Heart left ventricle (tissue), 16 donors: ENCODE data around the gene ELMO3. TPM values are rescaled to one million over a fixed set of nuclear protein-coding genes. Genes with fewer than 3 reads are reported as not detected.

ENCODE experiments used
- ATAC-seq, 4 donors: fragments of 200-7000 bp; cut with Tn5 transposase; one replicate each; pipeline ENCODE4 v1.9.1; 2020 to 2022; ENCODE audit warnings: moderate library complexity in 4 of 4, mild to moderate bottlenecking in 3 of 4, moderate number of reproducible peaks in 1 of 4
- DNase-seq, 5 donors: peaks; one replicate each; pipeline ENCODE4 v3.0.0-alpha.2; 2020
- H3K27ac ChIP-seq, 12 donors: fragments of 200-600 bp; sonication (generic) in 4 of 12; one replicate each; pipeline versions ENCODE4 v1.5.0 to v1.8.0; 2016 to 2022; ENCODE audit warnings: mild to moderate bottlenecking in 2 of 12
- H3K27me3 ChIP-seq, 9 donors: fragments of 200-600 bp; sonication (generic) in 2 of 9; one replicate each; pipeline versions ENCODE4 v1.5.1 to v1.8.0; 2016 to 2022; ENCODE audit warnings: mild to moderate bottlenecking in 3 of 9
- H3K36me3 ChIP-seq, 9 donors: fragments of 200-600 bp; sonication (generic) in 2 of 9; one replicate each; pipeline versions ENCODE4 v1.5.0 to v1.8.0; 2018 to 2022; ENCODE audit warnings: mild to moderate bottlenecking in 2 of 9
- H3K4me1 ChIP-seq, 12 donors: fragments of 200-600 bp; sonication (generic) in 4 of 12; one replicate each; pipeline versions ENCODE4 v1.5.0 to v1.8.0; 2016 to 2022; ENCODE audit warnings: mild to moderate bottlenecking in 3 of 12
- H3K4me3 ChIP-seq, 12 donors: fragments of 200-600 bp; sonication (generic) in 4 of 12; one replicate each; pipeline versions ENCODE4 v1.5.0 to v1.8.0; 2017 to 2022; ENCODE audit warnings: mild to moderate bottlenecking in 9 of 12, moderate library complexity in 4 of 12
- H3K9me3 ChIP-seq, 12 donors: fragments of 200-600 bp; sonication (generic) in 4 of 12; one replicate each; pipeline versions ENCODE4 v1.5.0 to v1.8.0; 2016 to 2022; ENCODE audit warnings: mild to moderate bottlenecking in 1 of 12
- POLR2A ChIP-seq, 2 donors: fragments of 450-650 bp; IDR thresholded peaks; one replicate each; pipeline ENCODE4 v1.6.1; 2017; ENCODE audit warnings: antibody characterized with exemption in 2 of 2, mild to moderate bottlenecking in 2 of 2, moderate library complexity in 2 of 2
- WGBS, 4 donors: extraction: QIAGEN DNeasy Blood & Tissue Kit in 2 of 4; methylation state at CpG; one replicate each; pipeline versions ENCODE4 v1.1.5 to v1.1.7; 2013 to 2018; 5-methylcytosine and 5-hydroxymethylcytosine counted together
- intact Hi-C, 10 donors: fragments of 100-400 bp; cut with DNase I; formaldehyde crosslinking; loops; one replicate each; pipeline versions ENCODE4 v1.11.1 to v1.14.2; 2022
- polyA plus RNA-seq, 2 donors: library from polyadenylated mRNA; stranded (reverse); fragments of 200-250 nt; gene quantifications; one replicate each; pipeline ENCODE4 v1.2.3, GENCODE V29; 2013
- total RNA-seq, 9 donors: library from RNA; depleted of rRNA in 2 of 9; stranded (reverse); fragments of >200 nt in 2 of 9; fragmentation: NEBNext Ultra II Directional in 3 of 9; extraction: Animal tissue kit (Norgen Biotek cat#: 25700) in 3 of 9; gene quantifications; one replicate each; pipeline versions ENCODE4 v1.1.0 to v1.2.4, GENCODE V29; 2016 to 2023
- TF ChIP-seq, protein P1 (sequence below), 12 donors: fragments of 200-600 bp; sonication (generic) in 4 of 12; IDR thresholded peaks; one replicate each; pipeline versions ENCODE4 v1.5.0 to v1.8.0; 2018 to 2022; ENCODE audit warnings: antibody characterized with exemption in 12 of 12, mild to moderate bottlenecking in 5 of 12
- donor health status: ischemic (EF 13 %, LVEDD 7.1; RV severe dilation, severe dysfunction).
- donor health status: healthy with polysubstance abuse.
- donor health status: DM: no; HTN: yes; CAD: no.
- donor health status: DM: no; HTN: no; CAD: no.
- donor health status: ischemic (EF 25% LVEDD 6.9; RV normal size, moderate dysfunction).
- donor health status: ischemic (EF 25% LVEDD 5.7; RV mildly dilated, moderate dysfunction).
- donor health status: healthy.
- donor health status: DM: yes; HTN: yes; CAD: no.
- donor health status: ischemic (EF 35%, LVEDD 5.7; RV mildly dilated, moderate dysfunction).
- donor health status: nonischemic (EF 11% LVEDD 7.7; RV severe dilation, severe dysfunction).
- donor health status: DM: yes; HTN: yes; CAD: no.
- donor health status: PGD.
- donor health status: ischemic (EF 29% LVEDD 5.4; RV normal size, mild dysfunction).
- donor health status: nonischemic (EF 23%, LVEDD 6.1; RV moderate dilation, normal function).

The ELMO3 gene
- total and polyA plus RNA-seq, 11 donors: 0.32 to 1.8 (median 0.68) TPM

DNA sequence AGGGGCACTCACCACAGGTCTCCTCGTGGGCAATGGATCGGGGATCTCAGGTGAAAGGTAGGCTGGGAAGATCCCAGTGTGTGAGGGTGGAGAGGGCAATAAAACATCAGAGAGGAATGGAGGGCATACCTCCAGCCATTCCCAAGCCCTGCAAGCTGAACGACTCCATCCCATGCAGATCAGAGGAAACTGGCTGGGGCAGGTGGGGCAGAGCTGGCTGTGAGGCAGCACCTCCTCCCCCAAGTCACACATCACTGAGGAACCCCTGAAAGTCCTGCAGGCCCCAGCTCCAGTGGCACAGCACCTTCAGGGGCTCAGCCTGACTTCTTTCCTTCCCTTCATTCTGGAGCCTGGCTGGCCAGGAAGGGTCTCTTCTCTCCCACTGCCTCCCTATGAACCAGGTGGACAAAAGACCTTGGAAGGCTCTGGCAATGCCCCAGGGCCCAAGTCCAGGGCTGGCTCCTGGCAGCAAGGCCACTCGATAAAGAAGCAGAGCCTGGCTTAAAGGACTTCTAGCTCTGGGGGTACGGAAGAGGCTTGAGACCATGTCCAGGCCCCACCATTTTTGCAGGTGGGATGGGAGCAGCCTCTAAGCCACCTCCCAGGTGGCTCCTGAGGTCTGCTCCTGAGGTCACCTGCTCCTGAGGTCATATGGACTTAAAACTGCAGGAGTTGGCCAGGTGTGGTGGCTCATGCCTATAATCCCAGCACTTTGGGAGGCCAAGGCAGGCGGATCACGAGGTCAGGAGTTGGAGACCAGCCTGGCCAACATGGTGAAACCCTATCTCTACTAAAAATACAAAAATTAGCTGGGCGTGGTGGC is 14.5 kb downstream of the ELMO3 start:
- 74 to 80% (median 75%) methylated on average over 6 to 8 of the region's 8 CpGs for WGBS, 4 donors
- no peak for ATAC-seq

DNA sequence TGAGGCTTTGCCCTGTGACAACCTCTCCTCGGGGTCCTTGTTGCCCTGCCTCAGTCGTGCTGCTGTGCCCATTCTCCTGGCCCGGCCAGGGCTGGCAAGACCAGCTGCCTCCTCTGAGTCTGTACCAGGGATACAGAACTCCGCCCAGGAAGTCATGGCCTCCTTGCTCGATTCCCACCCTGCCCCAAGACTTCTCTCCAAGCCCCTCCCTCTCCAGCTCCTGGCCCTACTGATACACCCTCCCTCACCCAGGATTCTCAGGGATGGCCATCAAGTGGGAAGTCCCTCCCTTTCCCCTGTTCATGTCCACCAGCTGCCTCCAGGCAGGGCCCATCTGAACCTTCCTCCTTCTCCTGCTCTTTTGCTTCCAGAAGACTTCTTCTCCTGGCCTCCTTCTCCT is 16.8 kb downstream of the ELMO3 start:
- TF ChIP-seq, protein P1, sequence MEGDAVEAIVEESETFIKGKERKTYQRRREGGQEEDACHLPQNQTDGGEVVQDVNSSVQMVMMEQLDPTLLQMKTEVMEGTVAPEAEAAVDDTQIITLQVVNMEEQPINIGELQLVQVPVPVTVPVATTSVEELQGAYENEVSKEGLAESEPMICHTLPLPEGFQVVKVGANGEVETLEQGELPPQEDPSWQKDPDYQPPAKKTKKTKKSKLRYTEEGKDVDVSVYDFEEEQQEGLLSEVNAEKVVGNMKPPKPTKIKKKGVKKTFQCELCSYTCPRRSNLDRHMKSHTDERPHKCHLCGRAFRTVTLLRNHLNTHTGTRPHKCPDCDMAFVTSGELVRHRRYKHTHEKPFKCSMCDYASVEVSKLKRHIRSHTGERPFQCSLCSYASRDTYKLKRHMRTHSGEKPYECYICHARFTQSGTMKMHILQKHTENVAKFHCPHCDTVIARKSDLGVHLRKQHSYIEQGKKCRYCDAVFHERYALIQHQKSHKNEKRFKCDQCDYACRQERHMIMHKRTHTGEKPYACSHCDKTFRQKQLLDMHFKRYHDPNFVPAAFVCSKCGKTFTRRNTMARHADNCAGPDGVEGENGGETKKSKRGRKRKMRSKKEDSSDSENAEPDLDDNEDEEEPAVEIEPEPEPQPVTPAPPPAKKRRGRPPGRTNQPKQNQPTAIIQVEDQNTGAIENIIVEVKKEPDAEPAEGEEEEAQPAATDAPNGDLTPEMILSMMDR (IDR thresholded peaks at IDR 0.05): no peak
- TF ChIP-seq POLR2A (IDR thresholded peaks at IDR 0.05): no peak
- ATAC-seq (peak in 1 of 4 donors; percentile 7), DNase-seq (no peak)
- Histone ChIP-seq H3K27ac (no peak overlapping the region), H3K36me3 (peaks cover 0 to 5% (median 0%) of the 10 kb centered on the region in 9 donors), H3K4me1 (peaks cover 8 to 47% (median 31%) of the 10 kb centered on the region in 12 donors), H3K9me3 (no peaks in the 10 kb centered on the region), H3K27me3 (no peaks in the 10 kb centered on the region), H3K4me3 (no peak overlapping the region)
- whole genome bisulfite sequencing, 4 donors: 71 to 84% (median 74%) methylated on average over 5 of the region's 5 CpGs
- intact Hi-C loops: no loop called here

More for the DNA sequence above, 14.5 kb downstream of the ELMO3 start:
- Histone ChIP-seq H3K27me3 (no peaks in the 10 kb centered on the region), H3K27ac (no peak overlapping the region), H3K36me3 (peaks cover 0 to 4% (median 0%) of the 10 kb centered on the region in 9 donors), H3K9me3 (no peaks in the 10 kb centered on the region), H3K4me3 (no peak overlapping the region), H3K4me1 (peaks cover 8 to 47% (median 30%) of the 10 kb centered on the region in 12 donors)
- TF ChIP-seq, protein P1 (IDR thresholded peaks at IDR 0.05): no peak
- TF ChIP-seq POLR2A (IDR thresholded peaks at IDR 0.05): no peak
- intact Hi-C loops: no loop called here
- DNase-seq: no peak

DNA sequence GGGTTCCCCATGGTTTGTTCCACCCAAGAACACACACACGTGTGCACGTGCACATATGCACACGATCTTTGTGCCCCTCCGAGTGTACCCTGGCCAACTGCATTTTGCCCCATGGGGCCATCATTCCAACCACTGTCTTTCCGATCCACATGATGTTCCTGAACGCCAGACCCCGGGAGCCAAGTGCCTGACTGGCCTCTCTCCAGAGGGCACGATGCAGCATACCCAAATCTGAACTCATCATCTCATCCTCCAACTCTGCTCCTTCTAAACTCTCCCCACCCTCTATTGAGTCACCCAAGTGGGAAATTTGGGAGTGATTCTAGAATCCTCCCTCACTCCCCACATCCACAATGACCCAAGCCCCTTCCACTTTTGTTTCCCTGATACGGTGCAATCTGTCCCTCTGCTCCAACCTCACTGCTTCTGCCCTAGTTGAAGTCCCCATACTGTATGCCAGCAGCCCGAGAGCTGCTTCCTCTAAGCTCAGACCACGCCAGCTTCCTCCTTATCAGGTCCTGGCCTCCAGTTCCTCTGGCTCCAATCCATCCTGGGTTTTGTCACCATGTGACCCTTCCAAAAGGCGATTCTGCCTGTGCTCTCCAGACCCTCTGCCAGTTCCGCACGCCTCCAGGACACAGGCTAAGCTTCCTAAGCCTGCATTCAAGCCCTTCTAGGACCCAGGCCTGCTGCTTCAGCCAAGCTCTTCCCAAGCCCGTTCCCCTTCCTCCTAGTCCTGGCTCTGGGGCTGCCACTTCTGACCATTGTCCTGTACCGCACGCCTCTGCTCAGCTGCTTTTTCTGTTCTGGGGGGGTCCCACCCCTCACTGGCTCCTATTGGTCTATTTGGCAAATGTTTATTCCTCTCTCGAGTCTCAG is 17.9 kb downstream of the ELMO3 start:
- peaks cover 0 to 5% (median 0%) of the 10 kb centered on the region in 9 donors for H3K36me3 ChIP-seq
- H3K4me1 ChIP-seq: peaks cover 8 to 47% (median 31%) of the 10 kb centered on the region in 12 donors
- WGBS, 4 donors: 33 to 38% (median 35%) methylated on average over 18 of the region's 18 CpGs
- ATAC-seq (peak; percentile 82 to 93 (median 90)), DNase-seq (peak in 4 of 5 donors; percentile 77 to 84 (median 80))
- peak overlapping the region in 1 of 12 donors; percentile 0 for H3K4me3 ChIP-seq
- H3K27ac ChIP-seq: peak overlapping the region; percentile 21 to 85 (median 70)
- no peaks in the 10 kb centered on the region for H3K9me3 ChIP-seq
- intact Hi-C loops: no loop called here
- no peaks in the 10 kb centered on the region for H3K27me3 ChIP-seq
- TF ChIP-seq, protein P1 (IDR thresholded peaks at IDR 0.05): no peak
- peak in 1 of 2 donors; percentile 16 for TF ChIP-seq POLR2A (IDR thresholded peaks at IDR 0.05)

DNA sequence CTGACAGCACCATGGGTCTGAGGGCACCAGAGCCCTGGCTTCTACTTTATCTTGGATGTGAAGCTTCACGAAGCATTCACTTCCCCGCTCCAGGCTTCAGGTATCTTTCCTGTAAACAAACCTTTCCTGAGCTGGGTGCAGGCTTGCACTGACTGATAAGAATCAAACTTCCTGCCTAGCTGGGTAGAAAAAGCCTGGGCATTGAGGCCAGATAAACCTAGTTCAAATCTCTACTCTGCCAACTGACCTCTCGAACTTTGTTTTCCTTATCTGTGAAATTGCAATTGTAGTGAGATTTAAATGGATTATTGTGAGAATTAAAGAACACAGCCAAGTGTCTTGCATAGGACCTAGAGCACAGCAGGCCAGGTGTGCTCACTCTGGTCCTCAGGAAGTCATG is 25.1 kb downstream of the ELMO3 start:
- Histone ChIP-seq H3K4me3 (no peak overlapping the region), H3K36me3 (peaks cover 0 to 23% (median 10%) of the 10 kb centered on the region in 9 donors), H3K27me3 (no peaks in the 10 kb centered on the region), H3K27ac (peak overlapping the region in 1 of 12 donors; percentile 49), H3K9me3 (no peaks in the 10 kb centered on the region), H3K4me1 (peaks cover 2 to 32% (median 17%) of the 10 kb centered on the region in 12 donors)
- ATAC-seq (no peak), DNase-seq (no peak)
- intact Hi-C loops: no loop called here
- TF ChIP-seq, protein P1 (IDR thresholded peaks at IDR 0.05): no peak
- TF ChIP-seq POLR2A (IDR thresholded peaks at IDR 0.05): no peak
- WGBS, 4 donors: 49 to 67% (median 62%) methylated on average over 3 of the region's 3 CpGs
